GM18505 (cell line): Measurements from ENCODE around the gene ANKRD39.
A peak's percentile ranks its signal among the peaks of the same experiment; 100 is the strongest.

ENCODE experiments used
- ATAC-seq: cut with Tn5 transposase; IDR thresholded peaks from one replicate; pipeline ENCODE4 v1.9.1; 2021; ENCODE audit not compliant: unreplicated experiment
- POLR2A ChIP-seq: IDR thresholded peaks from 4 replicates; pipeline ENCODE4 v1.6.1; 2011; ENCODE audit warnings: borderline replicate concordance; ENCODE audit not compliant: insufficient read depth, insufficient read length; ENCODE audit errors: extremely low read depth

Gene ANKRD39

DNA sequence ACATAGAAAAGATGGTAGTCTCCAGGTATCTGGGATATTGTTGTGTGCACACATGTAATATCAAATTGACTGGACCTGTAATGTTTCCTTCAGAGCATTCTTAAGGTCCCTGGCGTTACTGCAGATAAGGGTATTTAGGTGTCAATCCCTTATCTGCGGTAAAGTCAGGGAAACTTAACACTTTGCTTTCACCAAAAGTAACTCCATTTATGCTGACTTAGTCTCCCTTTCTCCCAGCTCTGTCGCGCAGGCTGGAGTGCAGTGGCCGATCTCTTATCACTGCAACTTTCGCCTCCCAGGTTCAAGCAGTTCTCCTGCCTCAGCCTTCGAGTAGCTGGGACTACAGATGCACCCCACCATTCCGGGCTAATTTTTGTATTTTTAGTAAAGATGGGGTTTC lies 39.9 kb downstream of the ANKRD39 start:
- ATAC-seq, result no peak
- TF ChIP-seq POLR2A, result no peak

DNA sequence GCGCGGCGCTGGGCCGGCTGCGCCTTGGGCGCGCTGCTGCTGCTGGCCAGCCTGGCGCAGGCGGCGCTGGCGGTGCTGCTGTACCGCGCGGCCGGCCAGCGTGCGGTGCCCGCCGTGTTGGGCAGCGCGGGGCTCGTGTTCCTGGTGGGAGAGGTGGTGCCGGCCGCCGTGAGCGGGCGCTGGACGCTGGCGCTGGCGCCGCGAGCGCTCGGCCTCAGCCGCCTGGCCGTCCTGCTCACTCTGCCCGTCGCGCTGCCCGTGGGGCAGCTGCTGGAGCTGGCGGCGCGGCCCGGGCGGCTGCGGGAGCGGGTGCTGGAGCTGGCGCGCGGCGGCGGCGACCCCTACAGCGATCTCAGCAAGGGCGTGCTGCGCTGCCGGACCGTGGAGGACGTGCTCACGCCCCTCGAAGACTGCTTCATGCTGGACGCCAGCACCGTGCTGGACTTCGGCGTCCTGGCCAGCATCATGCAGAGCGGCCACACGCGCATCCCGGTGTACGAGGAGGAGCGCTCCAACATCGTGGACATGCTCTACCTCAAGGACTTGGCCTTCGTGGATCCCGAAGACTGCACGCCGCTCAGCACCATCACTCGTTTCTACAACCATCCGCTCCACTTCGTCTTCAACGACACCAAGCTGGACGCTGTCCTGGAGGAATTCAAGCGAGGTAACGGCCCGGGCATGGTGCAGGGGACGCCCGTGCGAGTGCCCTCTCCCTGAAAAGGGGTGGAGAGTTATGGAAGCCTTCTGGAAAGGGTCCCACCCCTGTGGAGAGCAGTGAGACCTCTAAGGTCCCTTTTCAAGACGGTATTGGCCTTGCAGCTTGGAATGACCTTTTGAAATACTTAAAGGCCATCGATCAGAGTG lies 40.7 kb downstream of the ANKRD39 start:
- TF ChIP-seq POLR2A, result no peak
- ATAC-seq, result peak; percentile 2

DNA sequence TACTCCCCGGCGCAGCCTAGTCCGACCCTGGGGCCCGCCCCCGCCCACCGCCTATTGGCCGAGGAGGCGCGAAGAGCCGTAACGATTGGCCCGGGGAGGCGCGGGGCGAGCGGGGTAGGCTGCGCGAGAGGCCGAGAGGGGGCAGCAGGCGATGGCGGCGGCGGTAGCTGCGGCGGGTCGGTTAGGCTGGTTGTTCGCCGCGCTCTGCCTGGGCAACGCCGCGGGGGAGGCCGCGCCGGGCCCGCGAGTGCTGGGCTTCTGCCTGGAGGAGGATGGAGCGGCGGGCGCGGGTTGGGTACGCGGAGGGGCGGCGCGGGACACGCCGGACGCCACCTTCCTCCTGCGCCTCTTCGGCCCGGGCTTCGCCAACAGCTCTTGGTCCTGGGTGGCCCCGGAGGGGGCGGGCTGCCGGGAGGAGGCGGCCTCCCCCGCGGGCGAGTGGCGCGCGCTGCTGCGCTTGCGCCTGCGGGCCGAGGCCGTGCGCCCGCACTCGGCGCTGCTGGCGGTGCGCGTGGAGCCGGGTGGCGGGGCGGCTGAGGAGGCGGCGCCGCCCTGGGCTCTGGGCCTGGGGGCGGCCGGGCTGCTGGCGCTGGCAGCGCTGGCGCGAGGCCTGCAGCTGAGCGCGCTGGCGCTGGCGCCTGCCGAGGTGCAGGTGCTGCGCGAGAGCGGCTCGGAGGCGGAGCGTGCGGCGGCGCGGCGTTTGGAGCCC lies 41.5 kb downstream of the ANKRD39 start, which contains the start of gene CNNM3:
Gene CNNM3 (plus strand): TSS at position 142 of the 709 bp plus-strand sequence. CDS start 10 bp downstream, at position 152.
- ATAC-seq, result peak; percentile 72
- peak; percentile 72 for TF ChIP-seq POLR2A

DNA sequence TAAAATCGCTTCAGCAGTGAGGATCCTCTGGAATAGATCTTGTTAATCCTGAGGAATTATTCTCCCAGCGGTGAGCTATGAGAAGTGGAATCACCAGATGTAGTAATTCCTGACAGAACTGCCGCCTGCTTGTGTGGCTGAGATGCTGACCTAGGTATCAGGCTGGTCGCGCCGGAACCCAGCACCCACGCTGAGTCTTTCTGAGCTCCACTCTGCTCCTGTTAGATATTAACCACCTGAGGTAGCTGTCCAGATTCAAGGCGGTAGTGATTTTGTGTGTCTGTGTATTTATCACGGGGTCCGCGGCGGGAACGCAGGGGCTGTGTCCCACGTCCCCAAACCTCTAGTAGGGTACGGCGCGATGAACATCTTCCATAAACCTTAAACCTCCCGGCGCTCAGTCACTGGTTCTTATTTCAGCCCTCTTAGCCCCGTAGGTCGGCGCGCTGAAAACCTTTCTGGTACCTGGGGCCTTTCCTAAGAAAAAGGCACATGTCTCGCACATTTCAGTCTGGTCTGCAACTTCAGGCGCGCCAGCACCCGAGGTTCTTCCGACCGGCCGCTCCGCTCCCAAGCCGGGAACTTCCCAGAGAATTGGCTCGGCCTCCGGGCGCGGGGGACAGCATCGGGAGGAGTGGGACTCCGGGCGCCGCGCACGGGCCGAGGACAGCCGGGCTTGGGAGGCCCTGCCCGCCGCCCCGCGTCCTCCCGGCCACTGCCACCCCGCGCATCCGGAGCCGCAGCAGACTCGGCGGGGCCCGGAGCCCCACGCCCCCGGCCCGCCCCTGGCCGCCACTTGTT lies 42.3 kb downstream of the ANKRD39 start:
- ATAC-seq, result no peak
- TF ChIP-seq POLR2A, result no peak

DNA sequence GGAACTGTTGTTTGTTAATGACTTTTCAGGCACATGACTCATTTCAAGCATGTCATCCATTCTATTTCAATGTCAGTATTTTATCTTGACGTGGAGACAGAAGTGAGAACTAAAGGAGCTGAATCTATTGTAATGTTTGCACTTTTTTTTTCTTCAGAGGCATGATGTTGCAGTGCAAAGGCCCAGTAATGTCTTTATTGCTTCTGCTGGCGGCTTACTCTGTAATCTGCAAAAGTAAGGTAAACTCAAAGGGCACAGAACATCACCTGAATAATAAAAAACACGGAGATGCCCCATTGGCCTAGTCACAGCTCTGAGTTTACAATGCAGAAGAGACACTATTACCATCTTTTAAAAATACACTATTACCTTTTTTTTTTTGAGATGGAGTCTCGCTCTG lies 44.2 kb downstream of the ANKRD39 start:
- no peak for ATAC-seq
- no peak for TF ChIP-seq POLR2A

DNA sequence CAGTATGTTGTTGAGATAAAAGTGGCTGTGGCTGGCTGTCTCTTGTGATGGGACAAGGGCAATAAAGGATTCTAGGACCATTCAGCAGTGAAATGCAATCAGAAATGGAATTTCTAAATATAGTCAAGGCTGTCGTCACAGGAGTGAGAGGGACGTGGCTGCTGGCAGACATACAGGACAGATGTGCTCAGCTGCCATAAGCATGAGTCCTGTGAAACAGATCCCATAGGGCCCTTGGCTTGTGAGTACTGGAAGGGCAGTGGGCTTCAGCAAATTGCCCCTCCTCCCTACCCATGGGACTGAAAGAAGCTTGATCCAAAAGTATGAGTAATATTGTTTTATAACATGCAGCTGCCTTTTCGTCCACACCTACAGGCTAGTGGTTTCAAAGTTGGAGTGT lies 45.9 kb downstream of the ANKRD39 start:
- no peak for TF ChIP-seq POLR2A
- ATAC-seq, result no peak

DNA sequence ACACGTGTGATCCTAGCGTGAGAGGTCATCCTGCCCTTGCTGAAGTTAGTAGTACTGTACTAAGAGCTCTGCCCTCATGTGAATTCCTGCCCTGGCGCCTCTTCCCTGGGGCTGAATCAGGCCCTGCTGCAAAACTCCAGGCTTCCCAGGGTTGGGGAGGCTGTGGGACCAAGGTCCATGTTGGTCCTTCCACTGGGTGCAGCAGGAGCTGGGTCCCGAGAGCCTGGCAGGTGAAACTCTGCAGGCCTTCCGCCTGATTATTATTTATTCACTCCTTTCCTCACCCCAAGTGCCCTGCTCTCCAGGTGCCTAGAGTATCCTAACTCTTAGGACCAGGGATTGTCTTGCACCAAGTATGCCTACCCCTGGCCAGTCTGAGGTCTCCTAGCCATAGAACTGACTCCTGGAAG lies 47.0 kb downstream of the ANKRD39 start:
- TF ChIP-seq POLR2A, result no peak
- ATAC-seq, result no peak

DNA sequence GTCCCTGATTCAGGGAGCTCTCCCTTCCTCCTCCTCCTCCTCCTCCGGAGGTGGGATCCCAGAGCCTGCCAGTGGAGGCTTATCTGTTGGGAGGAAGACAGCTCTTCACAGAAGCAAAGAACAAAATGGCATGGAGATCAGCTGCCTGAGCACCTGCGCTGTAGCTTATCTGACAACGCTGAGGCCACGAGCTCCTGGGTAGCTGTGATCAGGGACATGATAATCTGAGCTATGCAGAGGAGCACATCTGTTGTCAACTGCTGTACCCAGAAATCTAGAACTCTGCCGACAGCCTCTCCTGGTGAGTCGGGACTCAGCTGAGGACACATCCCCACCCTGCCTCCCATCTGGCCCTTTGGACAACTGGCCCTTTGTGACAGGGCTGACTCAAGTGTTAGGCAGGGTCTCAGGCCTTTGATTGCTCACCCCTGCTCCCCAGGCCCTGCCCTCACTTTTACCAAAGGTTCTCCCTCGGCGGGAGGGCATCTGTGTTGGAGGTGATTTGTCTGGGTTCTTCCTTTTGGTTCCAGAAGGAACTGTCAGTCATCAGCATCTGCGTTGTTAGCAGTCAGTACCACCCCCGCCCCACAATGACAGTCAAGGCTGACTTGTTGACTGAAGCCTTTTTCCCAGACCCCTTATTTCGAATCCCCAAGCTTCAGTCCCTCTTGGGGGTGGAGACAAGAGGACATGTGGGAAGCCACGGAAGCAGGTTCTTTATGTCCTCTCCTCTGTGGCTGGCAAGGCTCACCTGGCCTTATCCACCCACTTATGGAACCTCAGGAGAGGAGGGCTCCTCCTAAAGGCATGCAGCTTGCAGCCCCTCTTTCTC lies 47.6 kb downstream of the ANKRD39 start:
- no peak for ATAC-seq
- no peak for TF ChIP-seq POLR2A

DNA sequence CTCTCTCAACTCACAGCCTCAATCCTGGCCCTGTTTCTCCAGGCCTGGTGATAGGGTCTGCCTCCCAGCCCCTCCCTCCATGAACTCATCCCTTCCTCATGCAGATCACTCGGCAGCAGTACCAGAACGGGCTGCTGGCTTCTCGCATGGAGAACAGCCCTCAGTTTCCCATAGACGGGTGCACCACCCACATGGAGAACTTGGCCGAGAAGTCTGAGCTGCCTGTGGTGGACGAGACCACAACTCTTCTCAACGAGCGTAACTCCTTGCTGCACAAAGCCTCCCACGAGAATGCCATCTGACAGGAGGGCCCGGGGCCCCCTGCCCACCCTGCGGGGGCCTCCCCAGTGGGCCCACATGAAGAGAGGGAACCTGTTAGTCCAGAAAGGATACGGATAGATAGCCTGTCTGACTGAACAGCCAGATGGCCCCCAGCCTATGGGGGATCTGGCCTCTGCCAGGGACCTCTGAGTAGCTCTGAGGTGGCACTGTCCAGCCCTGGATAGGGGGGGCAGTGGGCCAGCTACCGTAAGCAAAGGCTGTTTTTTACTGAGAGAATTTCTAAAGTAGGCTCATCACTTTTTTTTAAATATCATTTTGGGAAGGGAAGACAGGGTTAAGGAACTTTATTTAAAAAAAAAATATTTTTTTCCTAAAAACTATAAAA lies 48.5 kb downstream of the ANKRD39 start:
- ATAC-seq, result no peak
- TF ChIP-seq POLR2A, result no peak

DNA sequence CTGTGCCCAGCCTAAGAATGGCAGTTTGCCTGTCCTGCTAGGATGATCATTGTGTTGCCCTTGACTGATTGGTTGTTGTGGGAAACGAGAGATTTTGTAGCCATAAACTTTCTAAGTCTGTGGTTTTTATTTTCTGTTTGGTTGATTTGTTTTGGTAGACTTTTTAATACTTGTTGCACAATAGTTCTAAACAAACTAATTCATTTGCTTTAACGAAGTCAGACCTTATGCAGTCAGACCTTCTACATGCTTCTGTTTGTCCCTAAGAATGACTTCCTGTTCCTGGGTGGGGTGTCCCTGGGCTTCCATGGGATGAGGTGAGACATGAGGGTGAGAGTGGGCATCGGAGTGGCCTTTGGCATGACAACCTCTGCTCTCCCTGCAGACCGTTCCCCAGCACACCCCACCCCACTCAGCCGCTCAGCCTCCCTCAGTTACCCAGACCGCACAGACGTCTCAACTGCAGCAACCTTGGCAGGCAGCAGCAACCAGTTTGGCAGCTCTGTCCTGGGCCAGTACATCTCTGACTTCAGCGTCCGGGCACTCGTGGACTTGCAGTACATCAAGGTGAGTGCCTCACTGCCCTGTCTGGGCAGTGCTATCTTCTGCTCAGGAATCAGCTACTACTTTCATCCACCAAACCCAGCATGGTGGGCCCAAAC lies 49.5 kb downstream of the ANKRD39 start:
- ATAC-seq, result no peak
- TF ChIP-seq POLR2A, result no peak

DNA sequence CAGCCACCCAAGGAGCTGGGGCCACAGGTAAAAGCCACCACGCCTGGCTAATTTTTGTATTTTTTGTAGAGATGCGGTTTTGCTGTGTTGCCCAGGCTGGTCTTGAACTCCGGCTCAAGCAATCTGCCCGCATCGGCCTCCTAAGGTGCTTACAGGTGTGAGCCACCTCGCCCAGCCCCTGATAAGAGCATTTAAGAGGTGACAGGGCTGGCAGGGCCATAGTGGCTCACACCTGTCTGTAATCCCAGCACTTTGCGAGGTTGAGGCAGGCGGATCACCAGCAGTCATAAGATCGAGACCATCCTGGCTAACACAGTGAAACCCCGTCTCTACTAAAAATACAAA lies 50.7 kb downstream of the ANKRD39 start:
- ATAC-seq, result no peak

More for the DNA sequence above, 50.7 kb downstream of the ANKRD39 start:
- no peak for TF ChIP-seq POLR2A
